Brain pericyte (primary cell): ENCODE results near the gene TMEM178B.
"Not testable (repeated sequence)": the region's sequence is repeated elsewhere in the genome, so short reads cannot be mapped to it uniquely, and the experiment has no call there.

Experiments used
- DNase-seq: peaks from one replicate; pipeline ENCODE4 v3.0.0-alpha.2; 2012; ENCODE audit warnings: low read depth, low spot score

The TMEM178B gene

GRCh38 chr7:141312828-141313521 lies 239.1 kb downstream of the TMEM178B start:
- no peak for DNase-seq

- no peak for DNase-seq
Measured at GRCh38 chr7:141313896-141314295, 240.0 kb downstream of the TMEM178B start.

- DNase-seq = no peak
Measured at GRCh38 chr7:141317033-141317585, 243.2 kb downstream of the TMEM178B start.

- no peak for DNase-seq
Measured at GRCh38 chr7:141320287-141320686, 246.4 kb downstream of the TMEM178B start.

- no peak for DNase-seq
Measured at GRCh38 chr7:141322383-141322782, 248.5 kb downstream of the TMEM178B start.

- no peak for DNase-seq
Measured at GRCh38 chr7:141323826-141324225, 250.0 kb downstream of the TMEM178B start.

GRCh38 chr7:141324870-141325269 lies 251.0 kb downstream of the TMEM178B start:
- no peak for DNase-seq

GRCh38 chr7:141325275-141325674 lies 251.4 kb downstream of the TMEM178B start:
- no peak for DNase-seq

GRCh38 chr7:141328290-141328689 lies 254.4 kb downstream of the TMEM178B start:
- no peak for DNase-seq

GRCh38 chr7:141330285-141330684 lies 256.4 kb downstream of the TMEM178B start:
- not testable (repeated sequence) for DNase-seq

GRCh38 chr7:141333459-141333858 lies 259.6 kb downstream of the TMEM178B start:
- no peak for DNase-seq

- no peak for DNase-seq
Measured at GRCh38 chr7:141335164-141335563, 261.3 kb downstream of the TMEM178B start.

- no peak for DNase-seq
Measured at GRCh38 chr7:141339603-141340002, 265.7 kb downstream of the TMEM178B start.

- DNase-seq = no peak
Measured at GRCh38 chr7:141340991-141341390, 267.1 kb downstream of the TMEM178B start.

- DNase-seq = no peak
Measured at GRCh38 chr7:141342621-141343408, 269.0 kb downstream of the TMEM178B start.

GRCh38 chr7:141344153-141344935 lies 270.5 kb downstream of the TMEM178B start:
- no peak for DNase-seq

GRCh38 chr7:141348728-141349127 lies 274.9 kb downstream of the TMEM178B start:
- no peak for DNase-seq

- no peak for DNase-seq
Measured at GRCh38 chr7:141349338-141349737, 275.5 kb downstream of the TMEM178B start.

- no peak for DNase-seq
Measured at GRCh38 chr7:141349804-141350203, 275.9 kb downstream of the TMEM178B start.

GRCh38 chr7:141351175-141351574 lies 277.3 kb downstream of the TMEM178B start:
- DNase-seq = no peak

GRCh38 chr7:141352955-141353354 lies 279.1 kb downstream of the TMEM178B start:
- no peak for DNase-seq

GRCh38 chr7:141354251-141354650 lies 280.4 kb downstream of the TMEM178B start:
- no peak for DNase-seq
